HG03103 (cell line): ENCODE results near the gene PPP1R1A.
A peak's percentile ranks its signal among the peaks of the same experiment; 100 is the strongest.

Experiments
- ATAC-seq: cut with Tn5 transposase; IDR thresholded peaks from one replicate; pipeline ENCODE4 v1.9.1; 2021; ENCODE audit warnings: low read depth; ENCODE audit not compliant: unreplicated experiment

The PPP1R1A gene

GRCh38 chr12:54572881-54573280 is 15.6 kb downstream of the PPP1R1A start:
- ATAC-seq, result no peak

DNA sequence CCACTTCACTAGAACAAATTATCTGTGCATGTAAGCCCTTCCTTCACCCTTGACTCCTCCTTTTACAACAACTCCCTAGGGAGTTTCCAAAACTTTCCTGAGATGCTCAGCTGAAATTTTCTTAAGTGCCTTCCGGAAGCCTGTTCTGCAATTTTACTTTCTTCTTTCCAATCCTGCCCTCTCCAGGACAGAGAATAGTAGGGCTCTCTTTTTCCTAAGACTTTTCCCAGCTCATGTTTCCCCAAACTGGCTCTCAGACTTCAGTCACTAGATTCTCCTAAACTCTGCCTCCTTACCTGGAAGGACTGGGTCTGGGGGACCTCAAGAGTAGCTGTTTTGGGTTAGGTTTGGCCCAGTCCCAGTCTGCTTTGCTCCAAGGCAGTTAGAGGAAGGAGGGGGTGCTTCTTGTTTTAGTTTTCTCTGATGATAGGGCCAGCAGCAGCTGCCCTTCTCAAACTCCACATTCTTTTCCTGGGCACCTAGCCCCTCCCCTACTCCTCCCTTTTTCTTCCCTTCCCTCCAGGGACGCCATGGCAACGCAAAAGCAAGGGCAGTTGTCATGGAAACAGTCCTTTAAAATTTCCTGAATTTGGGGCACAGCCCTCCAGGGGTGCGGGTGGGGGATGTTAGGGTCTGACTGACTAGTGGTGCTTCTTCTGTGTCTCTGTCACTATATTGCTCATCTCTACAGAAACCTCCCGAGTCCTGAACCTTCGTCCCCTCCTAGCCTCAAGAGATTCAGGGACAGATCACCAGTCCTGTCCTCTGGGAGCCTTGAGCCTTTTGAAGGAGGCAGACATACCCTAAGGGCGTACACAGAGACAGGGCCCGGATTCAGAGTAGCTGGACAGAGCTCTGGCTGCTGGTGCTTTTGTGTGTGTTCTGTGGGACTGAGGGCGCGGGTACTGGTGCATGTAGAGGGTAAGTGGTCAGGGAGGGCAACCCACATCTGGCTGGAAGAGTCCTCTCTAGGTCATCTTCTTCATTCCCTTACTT is 17.0 kb downstream of the PPP1R1A start:
- ATAC-seq, result no peak

- no peak for ATAC-seq
Observed at GRCh38 chr12:54569995-54570528, 18.4 kb downstream of the PPP1R1A start.

DNA sequence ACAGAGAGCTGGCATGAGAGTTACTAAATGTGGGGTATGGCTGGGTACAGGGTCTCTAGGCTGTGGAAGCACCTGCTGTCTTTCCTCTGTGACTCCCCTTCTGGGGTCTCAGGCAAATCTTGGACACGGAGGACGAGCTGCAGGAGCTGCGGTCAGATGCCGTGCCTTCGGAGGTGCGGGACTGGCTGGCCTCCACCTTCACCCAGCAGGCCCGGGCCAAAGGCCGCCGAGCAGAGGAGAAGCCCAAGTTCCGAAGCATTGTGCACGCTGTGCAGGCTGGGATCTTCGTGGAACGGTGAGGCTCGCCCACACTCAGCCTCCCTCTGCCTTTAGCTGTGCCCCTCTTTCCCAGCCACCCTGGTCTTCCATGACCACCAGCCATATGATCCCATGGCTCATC is 19.4 kb downstream of the PPP1R1A start:
- ATAC-seq, result no peak

DNA sequence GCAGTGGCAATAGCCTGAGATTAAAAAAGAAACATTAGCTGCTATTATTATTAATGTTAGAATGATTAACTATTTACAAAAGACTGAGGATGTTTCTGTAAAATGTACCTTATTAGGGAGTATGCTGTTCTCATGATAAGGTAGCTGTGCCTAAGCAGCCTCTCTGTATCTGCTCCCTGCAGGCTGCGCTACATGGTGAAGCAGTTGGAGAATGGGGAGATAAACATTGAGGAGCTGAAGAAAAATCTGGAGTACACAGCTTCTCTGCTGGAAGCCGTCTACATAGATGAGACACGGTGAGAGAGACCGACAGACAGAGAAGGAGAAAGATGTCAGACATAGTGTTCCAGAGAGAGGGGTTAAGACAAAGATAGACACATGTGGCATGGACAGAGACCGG is 21.7 kb downstream of the PPP1R1A start:
- no peak for ATAC-seq

- ATAC-seq, result no peak
Observed at GRCh38 chr12:54565986-54566544, 22.4 kb downstream of the PPP1R1A start.

GRCh38 chr12:54565310-54565985 is 23.0 kb downstream of the PPP1R1A start:
- ATAC-seq, result no peak

- ATAC-seq, result no peak
Observed at GRCh38 chr12:54564768-54565167, 23.7 kb downstream of the PPP1R1A start.

- no peak for ATAC-seq
Observed at GRCh38 chr12:54563787-54564186, 24.7 kb downstream of the PPP1R1A start.

DNA sequence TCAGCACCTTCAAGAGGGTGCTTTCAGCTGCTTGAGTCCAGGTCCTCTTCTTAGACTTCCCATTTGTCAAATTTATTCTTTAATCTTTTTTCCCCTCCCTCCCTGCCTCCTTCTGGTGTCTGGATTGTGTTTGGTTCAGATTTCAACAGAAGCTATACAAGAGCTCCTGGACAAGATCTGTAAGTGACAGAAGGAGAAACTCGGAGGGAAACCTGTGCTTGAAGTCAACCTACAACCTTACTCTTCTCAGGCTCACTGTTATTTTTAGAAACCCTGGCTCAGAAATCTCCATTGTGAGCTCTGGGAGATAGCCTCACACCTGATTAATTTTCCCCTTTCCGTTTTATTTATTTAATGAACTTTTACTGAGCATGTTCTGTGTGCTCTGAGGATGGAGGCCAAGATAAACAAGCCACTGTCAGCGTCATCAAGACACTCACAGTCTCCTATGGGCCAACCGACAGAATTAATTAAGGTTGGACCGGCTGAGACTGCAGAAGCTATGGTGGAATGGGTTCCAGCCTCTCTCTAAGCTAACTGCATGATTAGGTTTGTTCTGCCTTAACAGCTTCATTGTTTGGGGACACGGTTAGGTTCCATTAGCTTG is 25.6 kb downstream of the PPP1R1A start:
- no peak for ATAC-seq

DNA sequence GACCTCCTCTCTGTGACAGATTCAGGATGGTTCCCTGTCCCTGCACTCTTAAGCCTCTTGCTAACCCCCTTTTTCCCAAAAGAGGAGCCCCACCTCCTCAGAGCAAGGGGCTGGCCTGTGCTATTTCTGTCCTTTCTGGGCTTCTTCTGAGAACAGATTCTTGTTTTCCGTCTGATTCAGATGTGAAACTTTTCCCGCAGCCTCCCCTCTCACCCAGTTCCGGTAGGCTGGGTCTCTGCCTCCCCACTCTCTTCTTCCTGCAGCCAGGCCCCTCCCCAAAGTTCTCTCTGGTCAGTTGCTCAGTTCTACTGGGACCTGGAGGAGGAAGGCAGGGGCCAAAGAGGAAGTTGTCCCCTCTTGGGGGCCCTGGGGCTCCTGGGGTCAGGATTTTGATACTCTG is 27.3 kb downstream of the PPP1R1A start:
- ATAC-seq, result no peak

DNA sequence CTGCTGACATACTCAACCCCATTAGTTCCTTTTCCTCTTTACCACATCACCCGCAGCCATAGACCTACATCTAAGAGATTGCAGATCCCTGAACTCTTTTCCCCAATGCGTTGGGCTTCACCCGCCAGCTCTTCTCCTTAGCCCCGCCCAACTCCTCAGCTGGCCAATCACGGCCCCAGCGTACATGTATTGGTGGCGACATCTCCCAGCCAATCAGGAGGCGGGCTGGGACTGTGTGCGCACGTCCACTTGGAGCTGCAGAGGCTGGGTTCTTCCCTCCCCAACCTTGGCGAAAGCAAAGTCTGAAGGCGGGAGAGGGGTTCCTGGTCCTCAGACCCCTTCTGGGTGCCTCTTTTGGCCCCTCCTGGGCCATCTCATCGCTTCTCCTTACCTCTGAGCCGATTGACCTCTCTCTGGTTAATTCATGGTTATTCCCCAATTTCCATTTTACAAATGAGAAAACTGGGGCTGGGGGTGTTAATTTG is 28.0 kb downstream of the PPP1R1A start:
- ATAC-seq, result peak; percentile 100

GRCh38 chr12:54558759-54559158 is 29.7 kb downstream of the PPP1R1A start:
- no peak for ATAC-seq

DNA sequence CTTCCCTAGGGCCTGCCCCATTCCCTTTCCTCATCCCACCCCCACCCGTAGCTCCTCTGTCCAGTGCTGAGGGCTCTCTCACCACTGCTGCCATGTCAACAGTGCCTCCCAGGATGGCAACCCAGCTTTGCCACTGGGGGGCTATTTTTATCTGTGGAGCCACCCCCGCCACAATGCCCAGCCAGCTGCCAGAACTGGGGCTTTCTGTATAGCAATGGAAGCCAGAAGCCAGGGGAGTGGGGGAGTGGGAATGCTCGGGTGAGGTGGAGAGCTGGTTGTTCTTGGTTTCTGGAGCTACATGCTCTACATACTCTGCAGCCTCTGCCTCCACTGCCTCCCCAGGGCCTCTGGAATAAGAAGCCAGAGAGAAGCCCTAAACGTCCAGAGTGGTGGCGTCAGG is 30.1 kb downstream of the PPP1R1A start:
- no peak for ATAC-seq

- no peak for ATAC-seq
Observed at GRCh38 chr12:54555670-54556257, 32.7 kb downstream of the PPP1R1A start.

DNA sequence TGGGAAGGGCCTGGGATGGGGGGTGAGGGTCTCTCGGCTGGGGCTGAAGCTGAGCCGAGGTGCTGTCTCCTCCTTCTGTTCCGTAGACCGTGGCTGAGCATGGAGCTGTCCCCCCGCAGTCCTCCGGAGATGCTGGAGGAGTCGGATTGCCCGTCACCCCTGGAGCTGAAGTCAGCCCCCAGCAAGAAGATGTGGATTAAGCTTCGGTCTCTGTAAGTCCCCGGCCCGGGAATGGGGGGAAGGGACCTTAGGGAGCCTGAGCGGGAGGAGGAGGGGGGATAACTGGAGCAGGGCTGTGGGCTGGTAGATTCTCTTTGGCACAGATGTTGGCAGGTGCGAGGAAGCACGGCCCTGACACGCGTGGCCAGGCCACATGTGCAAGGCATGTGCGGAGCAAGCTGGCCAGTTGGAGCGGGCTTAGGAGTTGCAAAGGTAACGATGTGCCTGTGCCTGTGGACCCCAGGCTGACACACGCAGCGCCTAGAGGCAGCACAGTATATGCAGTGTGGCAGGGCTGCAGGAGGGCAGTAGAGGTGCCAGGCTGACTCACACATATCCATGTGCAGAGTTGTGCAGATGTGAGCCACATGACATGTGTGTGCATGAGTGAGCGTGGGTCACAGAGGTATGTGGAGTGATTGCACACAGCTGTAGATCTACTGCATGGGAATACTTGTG is 38.5 kb downstream of the PPP1R1A start:
- peak; percentile 17 for ATAC-seq

GRCh38 chr12:54546511-54546910 is 41.9 kb downstream of the PPP1R1A start:
- ATAC-seq, result no peak

DNA sequence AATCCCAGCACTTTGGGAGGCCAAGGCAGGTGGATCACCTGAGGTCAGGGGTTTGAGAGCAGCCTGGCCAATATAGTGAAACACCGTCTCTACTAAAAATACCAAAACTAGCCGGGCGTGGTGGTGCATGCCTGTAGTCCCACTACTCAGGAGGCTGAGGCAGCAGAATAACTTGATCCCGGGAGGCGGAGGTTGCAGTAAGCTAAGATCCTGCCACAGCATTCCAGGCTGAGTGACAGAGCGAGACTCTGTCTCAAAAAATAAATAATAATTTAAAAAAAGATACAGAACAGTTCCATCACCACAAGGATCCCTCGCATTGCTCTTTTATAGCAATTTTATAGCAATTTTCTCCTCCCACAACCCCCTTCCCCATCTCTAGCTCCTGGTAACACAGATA is 43.7 kb downstream of the PPP1R1A start:
- ATAC-seq, result no peak

GRCh38 chr12:54543526-54543925 is 44.9 kb downstream of the PPP1R1A start:
- no peak for ATAC-seq
